Hepatocyte (in vitro differentiated cells): ENCODE data around the gene KIRREL3.

Experiments
- CTCF ChIP-seq: fragments of 200-600 bp; sonication (generic); IDR thresholded peaks from 2 replicates; pipeline ENCODE4 v1.5.1; 2016; ENCODE audit warnings: antibody characterized with exemption, mild to moderate bottlenecking; ENCODE audit not compliant: poor library complexity
- EZH2 ChIP-seq: fragments of 200-600 bp; sonication (generic); IDR thresholded peaks from 2 replicates; pipeline ENCODE4 v1.6.1; 2016; ENCODE audit warnings: antibody characterized with exemption, mild to moderate bottlenecking, borderline replicate concordance
- EZH2phosphoT487 ChIP-seq: fragments of 200-600 bp; sonication (generic); IDR thresholded peaks from one replicate; pipeline ENCODE4 v1.6.1; 2018; ENCODE audit warnings: antibody characterized with exemption, mild to moderate bottlenecking, low read depth, moderate library complexity; ENCODE audit not compliant: unreplicated experiment, severe bottlenecking

- TF ChIP-seq CTCF: no peak
- TF ChIP-seq EZH2phosphoT487: no peak
- TF ChIP-seq EZH2: no peak
These were observed 41.9 kb upstream of the KIRREL3 start for GRCh38 chr11:127042445-127042844.
